WTC11 (cell line): ENCODE results near the gene DTNB. TPM values are rescaled to one million over a fixed set of nuclear protein-coding genes. Genes with fewer than 3 reads are reported as not detected.
"Not testable (repeated sequence)": the region's sequence is repeated elsewhere in the genome, so short reads cannot be mapped to it uniquely, and the experiment has no call there.

Experiments
- ATAC-seq: fragments of 200-7000 bp; cut with Tn5 transposase; 2 replicates; pipeline ENCODE4 v1.10.0; 2021; ENCODE audit warnings: mild to moderate bottlenecking, moderate library complexity
- CTCF ChIA-PET: fragments of 300-600 bp; sonication (Branson Sonifier 250); formaldehyde crosslinking; loops from one replicate; lab custom pipeline; 2021; ENCODE audit warnings: antibody characterized with exemption; lab: Charles Lee
- POLR2A ChIA-PET: fragments of 350-600 bp; sonication (Branson Sonifier 250); formaldehyde crosslinking; loops from one replicate; lab custom pipeline; 2021; ENCODE audit warnings: antibody characterized with exemption; lab: Charles Lee
- DNase-seq: peaks from one replicate; pipeline ENCODE4 v3.0.0; 2021; ENCODE audit warnings: low spot score
- H3K27ac Mint-ChIP-seq: 2 replicates; pipeline ENCODE4 v1.8.0; 2021; ENCODE audit warnings: mixed read lengths
- H3K27me3 Mint-ChIP-seq: 2 replicates; pipeline ENCODE4 v1.8.0; 2021; ENCODE audit warnings: low read depth, mild to moderate bottlenecking, moderate library complexity, mixed read lengths
- H3K36me3 Mint-ChIP-seq: 2 replicates; pipeline ENCODE4 v1.8.0; 2021; ENCODE audit warnings: mixed read lengths
- H3K4me1 Mint-ChIP-seq: 2 replicates; pipeline ENCODE4 v1.8.0; 2022; ENCODE audit warnings: mixed read lengths
- H3K4me3 Mint-ChIP-seq: 2 replicates; pipeline ENCODE4 v1.8.0; 2021; ENCODE audit warnings: mild to moderate bottlenecking, moderate library complexity, mixed read lengths
- H3K9me3 Mint-ChIP-seq: 2 replicates; pipeline ENCODE4 v1.8.0; 2021; ENCODE audit warnings: mixed read lengths
- CDX4 ChIP-seq: fragments of 250-450 bp; sonication (Bioruptor Pico); IDR thresholded peaks from 2 replicates; pipeline ENCODE4 v1.9.0; 2021; ENCODE audit warnings: moderate library complexity, mild to moderate bottlenecking, inconsistent platforms, borderline replicate concordance
- CTCF ChIP-seq: fragments of 200-600 bp; IDR thresholded peaks from 2 replicates; pipeline ENCODE4 v1.8.0; 2022; ENCODE audit warnings: antibody characterized with exemption
- FOXP4 ChIP-seq: sonication (generic); formaldehyde crosslinking; IDR thresholded peaks from 2 replicates; pipeline ENCODE4 v1.8.0; 2022; ENCODE audit warnings: mild to moderate bottlenecking, missing genetic modification reagents
- GTF2I ChIP-seq: fragments of 250-450 bp; sonication (Bioruptor Pico); conservative IDR thresholded peaks from 2 replicates; pipeline ENCODE4 v1.4.0; 2021; ENCODE audit warnings: mild to moderate bottlenecking
- NR1H2 ChIP-seq: sonication (generic); formaldehyde crosslinking; IDR thresholded peaks from 2 replicates; pipeline ENCODE4 v1.9.0; 2021; ENCODE audit warnings: mild to moderate bottlenecking, moderate library complexity, missing genetic modification reagents
- SMAD3 ChIP-seq: sonication (generic); formaldehyde crosslinking; IDR thresholded peaks from 2 replicates; pipeline ENCODE4 v1.8.0; 2022; ENCODE audit warnings: missing genetic modification reagents, mild to moderate bottlenecking, borderline replicate concordance
- SMAD4 ChIP-seq: sonication (generic); formaldehyde crosslinking; IDR thresholded peaks from 2 replicates; pipeline ENCODE4 v1.8.0; 2022; ENCODE audit warnings: mild to moderate bottlenecking, missing genetic modification reagents
- USF2 ChIP-seq: sonication (generic); formaldehyde crosslinking; IDR thresholded peaks from 2 replicates; pipeline ENCODE4 v1.8.1; 2023; ENCODE audit warnings: mild to moderate bottlenecking, missing genetic modification reagents, moderate library complexity
- ZNF219 ChIP-seq: sonication (generic); formaldehyde crosslinking; IDR thresholded peaks from 2 replicates; pipeline ENCODE4 v1.8.0; 2023; ENCODE audit warnings: missing genetic modification reagents, mild to moderate bottlenecking, borderline replicate concordance
- ZNF232 ChIP-seq: sonication (generic); formaldehyde crosslinking; IDR thresholded peaks from 2 replicates; pipeline ENCODE4 v1.8.0; 2022; ENCODE audit warnings: mild to moderate bottlenecking, missing genetic modification reagents
- ZNF532 ChIP-seq: fragments of 250-450 bp; sonication (Bioruptor Pico); IDR thresholded peaks from 2 replicates; pipeline ENCODE4 v1.9.0; 2021; ENCODE audit warnings: mild to moderate bottlenecking, borderline replicate concordance
- total RNA-seq: library from RNA; stranded (reverse); gene quantifications from 3 replicates; pipeline ENCODE4 v1.2.3, GENCODE V29; 2021

Gene DTNB
- total RNA-seq, 1 experiment from 2014 or later, result 39.9 TPM

GRCh38 chr2:25414781-25415180 lies 258.6 kb downstream of the DTNB start:
- Mint-ChIP-seq H3K27me3 (no peaks in the 10 kb centered on the region), H3K36me3 (peaks cover 25% of the 10 kb centered on the region), H3K9me3 (peaks cover 7% of the 10 kb centered on the region), H3K4me3 (no peak overlapping the region), H3K4me1 (peaks cover 9% of the 10 kb centered on the region), H3K27ac (no peak overlapping the region)
- POLR2A ChIA-PET, result interaction anchor here (0.6 kb wide), 1 partner anchor 1570 kb away, joined by 4 read pairs; no protein-coding TSS in a partner anchor
- TF ChIP-seq SMAD3 (CRISPR knock-in tag) (no peak), CTCF (no peak)
- DNase-seq (no peak), ATAC-seq (no peak)
- CTCF ChIA-PET, result interaction anchor here (0.7 kb wide), 1 partner anchor 78 kb away, joined by 3 read pairs; no protein-coding TSS in a partner anchor

GRCh38 chr2:25413409-25413808 lies 260.0 kb downstream of the DTNB start:
- POLR2A ChIA-PET, result not testable (repeated sequence)

GRCh38 chr2:25411753-25412152 lies 261.6 kb downstream of the DTNB start:
- Mint-ChIP-seq H3K27ac (no peak overlapping the region), H3K27me3 (no peaks in the 10 kb centered on the region), H3K4me3 (no peak overlapping the region), H3K4me1 (no peaks in the 10 kb centered on the region), H3K9me3 (no peaks in the 10 kb centered on the region), H3K36me3 (peaks cover 9% of the 10 kb centered on the region)
- TF ChIP-seq NR1H2 (CRISPR knock-in tag) (no peak), ZNF232 (CRISPR knock-in tag) (no peak), CDX4 (CRISPR knock-in tag) (no peak), FOXP4 (no peak), GTF2I (CRISPR knock-in tag) (no peak), ZNF219 (CRISPR knock-in tag) (no peak), ZNF532 (CRISPR knock-in tag) (no peak), USF2 (CRISPR knock-in tag) (no peak), SMAD4 (no peak)
- ATAC-seq, result no peak
- POLR2A ChIA-PET, result no interaction called here
- CTCF ChIA-PET, result no interaction called here
- DNase-seq, result no peak

More at GRCh38 chr2:25413409-25413808, 260.0 kb downstream of the DTNB start:
- H3K9me3 Mint-ChIP-seq, H3K4me1 Mint-ChIP-seq, H3K4me3 Mint-ChIP-seq, DNase-seq, H3K27ac Mint-ChIP-seq, ATAC-seq, CTCF ChIA-PET, H3K27me3 Mint-ChIP-seq: not testable (repeated sequence)
- peaks cover 20% of the 10 kb centered on the region for H3K36me3 Mint-ChIP-seq
